ENCODE results near the gene LDB2.
A peak's percentile ranks its signal among the peaks of the same experiment; 100 is the strongest.

The LDB2 gene

GRCh38 chr4:16938512-16939040, 40.1 kb upstream of the LDB2 start:
- TF ChIP-seq EP300 (IDR thresholded peaks at IDR 0.05; ENCODE audit: borderline replicate concordance): no peak
- no peak for TF ChIP-seq USF1 (IDR thresholded peaks at IDR 0.05)
- TF ChIP-seq YY1 (IDR thresholded peaks at IDR 0.05; ENCODE audit: low read depth): no peak
- TF ChIP-seq CEBPB (IDR thresholded peaks at IDR 0.05): no peak

GRCh38 chr4:16931339-16932305, 33.2 kb upstream of the LDB2 start:
- TF ChIP-seq FOXM1 (IDR thresholded peaks at IDR 0.05; ENCODE audit: borderline replicate concordance, low read depth): no peak
- no peak for TF ChIP-seq EP300 (IDR thresholded peaks at IDR 0.05; ENCODE audit: borderline replicate concordance)
- TF ChIP-seq, protein P1, sequence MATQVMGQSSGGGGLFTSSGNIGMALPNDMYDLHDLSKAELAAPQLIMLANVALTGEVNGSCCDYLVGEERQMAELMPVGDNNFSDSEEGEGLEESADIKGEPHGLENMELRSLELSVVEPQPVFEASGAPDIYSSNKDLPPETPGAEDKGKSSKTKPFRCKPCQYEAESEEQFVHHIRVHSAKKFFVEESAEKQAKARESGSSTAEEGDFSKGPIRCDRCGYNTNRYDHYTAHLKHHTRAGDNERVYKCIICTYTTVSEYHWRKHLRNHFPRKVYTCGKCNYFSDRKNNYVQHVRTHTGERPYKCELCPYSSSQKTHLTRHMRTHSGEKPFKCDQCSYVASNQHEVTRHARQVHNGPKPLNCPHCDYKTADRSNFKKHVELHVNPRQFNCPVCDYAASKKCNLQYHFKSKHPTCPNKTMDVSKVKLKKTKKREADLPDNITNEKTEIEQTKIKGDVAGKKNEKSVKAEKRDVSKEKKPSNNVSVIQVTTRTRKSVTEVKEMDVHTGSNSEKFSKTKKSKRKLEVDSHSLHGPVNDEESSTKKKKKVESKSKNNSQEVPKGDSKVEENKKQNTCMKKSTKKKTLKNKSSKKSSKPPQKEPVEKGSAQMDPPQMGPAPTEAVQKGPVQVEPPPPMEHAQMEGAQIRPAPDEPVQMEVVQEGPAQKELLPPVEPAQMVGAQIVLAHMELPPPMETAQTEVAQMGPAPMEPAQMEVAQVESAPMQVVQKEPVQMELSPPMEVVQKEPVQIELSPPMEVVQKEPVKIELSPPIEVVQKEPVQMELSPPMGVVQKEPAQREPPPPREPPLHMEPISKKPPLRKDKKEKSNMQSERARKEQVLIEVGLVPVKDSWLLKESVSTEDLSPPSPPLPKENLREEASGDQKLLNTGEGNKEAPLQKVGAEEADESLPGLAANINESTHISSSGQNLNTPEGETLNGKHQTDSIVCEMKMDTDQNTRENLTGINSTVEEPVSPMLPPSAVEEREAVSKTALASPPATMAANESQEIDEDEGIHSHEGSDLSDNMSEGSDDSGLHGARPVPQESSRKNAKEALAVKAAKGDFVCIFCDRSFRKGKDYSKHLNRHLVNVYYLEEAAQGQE (IDR thresholded peaks at IDR 0.05; ENCODE audit: low read depth): no peak
- no peak for TF ChIP-seq NFIC (IDR thresholded peaks at IDR 0.05)
- TF ChIP-seq EGR1 (IDR thresholded peaks at IDR 0.05): no peak
- TF ChIP-seq TEAD4 (IDR thresholded peaks at IDR 0.05): no peak
- TF ChIP-seq RAD21 (IDR thresholded peaks at IDR 0.05; ENCODE audit: low read depth): no peak
- TF ChIP-seq TCF12 (IDR thresholded peaks at IDR 0.05; ENCODE audit: low read depth): no peak
- no peak for TF ChIP-seq TAF1 (IDR thresholded peaks at IDR 0.05; ENCODE audit: low read depth)
- TF ChIP-seq ZBTB7A (IDR thresholded peaks at IDR 0.05; ENCODE audit: low read depth): no peak
- TF ChIP-seq USF1 (IDR thresholded peaks at IDR 0.05): no peak
- TF ChIP-seq CEBPB (IDR thresholded peaks at IDR 0.05): no peak
- no peak for TF ChIP-seq CREB1 (IDR thresholded peaks at IDR 0.05; ENCODE audit: low read depth)
- TF ChIP-seq, protein P2, sequence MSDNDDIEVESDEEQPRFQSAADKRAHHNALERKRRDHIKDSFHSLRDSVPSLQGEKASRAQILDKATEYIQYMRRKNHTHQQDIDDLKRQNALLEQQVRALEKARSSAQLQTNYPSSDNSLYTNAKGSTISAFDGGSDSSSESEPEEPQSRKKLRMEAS (IDR thresholded peaks at IDR 0.05): no peak
- TF ChIP-seq YY1 (IDR thresholded peaks at IDR 0.05; ENCODE audit: low read depth): no peak

GRCh38 chr4:16926214-16926613, 27.8 kb upstream of the LDB2 start:
- TF ChIP-seq ZBTB7A (IDR thresholded peaks at IDR 0.05; ENCODE audit: low read depth): no peak
- TF ChIP-seq EP300 (IDR thresholded peaks at IDR 0.05; ENCODE audit: borderline replicate concordance): no peak
- no peak for TF ChIP-seq CREB1 (IDR thresholded peaks at IDR 0.05; ENCODE audit: low read depth)
- TF ChIP-seq TCF12 (IDR thresholded peaks at IDR 0.05; ENCODE audit: low read depth): no peak
- TF ChIP-seq, protein P1 (IDR thresholded peaks at IDR 0.05; ENCODE audit: low read depth): no peak
- no peak for TF ChIP-seq EGR1 (IDR thresholded peaks at IDR 0.05)
- no peak for TF ChIP-seq CEBPB (IDR thresholded peaks at IDR 0.05)
- TF ChIP-seq FOXM1 (IDR thresholded peaks at IDR 0.05; ENCODE audit: borderline replicate concordance, low read depth): no peak
- TF ChIP-seq, protein P2 (IDR thresholded peaks at IDR 0.05): no peak
- no peak for TF ChIP-seq USF1 (IDR thresholded peaks at IDR 0.05)
- no peak for TF ChIP-seq YY1 (IDR thresholded peaks at IDR 0.05; ENCODE audit: low read depth)
- TF ChIP-seq TEAD4 (IDR thresholded peaks at IDR 0.05): no peak
- TF ChIP-seq TAF1 (IDR thresholded peaks at IDR 0.05; ENCODE audit: low read depth): no peak
- TF ChIP-seq RAD21 (IDR thresholded peaks at IDR 0.05; ENCODE audit: low read depth): no peak
- no peak for TF ChIP-seq NFIC (IDR thresholded peaks at IDR 0.05)

DNA sequence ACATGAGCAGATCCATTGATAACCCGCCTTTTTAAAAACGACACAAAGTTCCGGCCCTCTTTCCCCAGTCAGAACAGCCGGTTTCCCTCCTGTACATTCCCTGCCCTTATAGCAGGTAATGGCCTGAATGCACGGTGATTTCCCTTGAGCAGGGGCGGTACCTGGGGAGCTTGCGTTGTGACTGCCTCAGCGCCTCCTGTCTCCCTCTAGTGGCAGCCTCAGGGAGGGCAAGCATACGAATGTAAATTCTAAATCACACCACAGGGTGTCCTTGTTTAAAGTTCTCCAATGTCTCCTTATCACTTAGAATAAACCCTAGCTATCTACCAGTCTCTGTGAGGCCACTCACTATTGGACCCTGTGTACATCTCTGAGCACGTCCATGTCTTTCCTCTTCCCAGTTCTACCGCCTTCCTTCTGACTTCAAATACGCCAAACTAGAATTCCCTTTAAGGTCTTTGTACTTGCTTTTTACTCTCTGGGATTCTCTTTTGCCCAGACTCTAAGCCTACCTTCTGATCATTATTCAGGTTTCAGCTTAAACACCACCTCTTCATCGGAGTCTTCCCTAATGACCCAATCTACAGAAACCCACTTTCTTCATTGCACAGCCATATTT, 18.4 kb upstream of the LDB2 start:
- TF ChIP-seq RAD21 (IDR thresholded peaks at IDR 0.05; ENCODE audit: low read depth) (peak; percentile 50), EP300 (IDR thresholded peaks at IDR 0.05; ENCODE audit: borderline replicate concordance) (no peak)

DNA sequence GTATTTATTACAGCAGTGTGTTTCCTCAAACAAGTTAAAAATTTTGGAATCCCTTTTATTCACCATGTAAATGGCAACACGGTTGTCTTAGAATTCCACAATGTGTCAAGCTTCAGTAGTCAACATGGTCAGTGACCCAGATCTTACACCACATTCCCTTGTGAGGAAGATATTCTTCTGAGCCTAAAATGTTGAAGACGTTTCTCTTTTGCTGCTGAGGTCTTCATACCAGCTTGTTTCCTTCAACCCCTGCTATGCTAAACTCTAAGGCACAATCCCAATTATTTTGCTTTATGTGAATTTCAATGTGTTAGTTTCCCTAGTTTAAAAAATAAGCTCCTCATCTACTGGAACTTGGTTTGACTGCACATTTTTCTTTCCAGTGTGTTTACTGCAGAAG, 17.6 kb upstream of the LDB2 start:
- no peak for TF ChIP-seq ZBTB7A (IDR thresholded peaks at IDR 0.05; ENCODE audit: low read depth)
